Measurements from ENCODE around the gene MRPL42.

The MRPL42 gene

GRCh38 chr12:93500201-93500600 is 32.9 kb downstream of the MRPL42 start:
- DNase-seq (ENCODE audit: low spot score), result no peak

GRCh38 chr12:93500667-93501066 is 33.4 kb downstream of the MRPL42 start:
- no peak for DNase-seq (ENCODE audit: low spot score)

DNA sequence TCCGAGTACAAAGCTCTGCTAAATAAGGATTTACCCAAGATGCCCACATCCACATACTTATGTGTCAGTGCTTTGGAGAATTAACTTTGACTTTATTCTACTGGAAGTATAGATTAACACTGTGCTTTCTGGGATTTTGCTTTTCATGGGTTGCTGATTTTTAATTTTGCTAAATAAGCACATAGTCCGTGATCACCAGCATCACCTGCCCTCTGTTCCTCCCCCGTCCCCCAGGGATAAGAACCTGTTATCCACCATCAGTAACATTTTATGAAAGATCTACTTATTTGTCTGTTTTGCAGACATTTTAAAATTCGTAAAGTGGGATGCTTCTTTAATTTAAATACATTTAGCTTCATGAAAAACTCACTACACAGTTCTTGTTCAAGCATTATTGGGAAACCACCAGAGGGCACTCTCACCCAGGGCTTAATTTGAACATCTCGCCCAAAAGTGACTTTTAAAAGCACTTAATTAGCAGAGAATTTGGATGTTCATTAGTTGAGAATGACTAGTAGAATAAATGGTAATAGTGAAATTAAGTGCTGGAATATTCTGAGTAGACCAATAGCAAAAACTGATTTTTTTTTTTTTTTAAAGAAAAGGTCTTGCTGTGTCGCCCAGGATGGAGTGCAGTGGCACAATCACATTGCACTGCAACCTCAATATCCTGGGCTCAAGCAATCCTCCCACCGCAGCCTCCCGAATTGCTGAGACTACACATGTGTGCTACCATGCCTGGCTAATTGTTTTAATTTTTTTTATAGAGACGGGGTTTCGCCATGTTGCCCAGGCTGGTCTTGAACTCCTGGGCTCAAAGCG is 35.7 kb downstream of the MRPL42 start:
- DNase-seq (ENCODE audit: low spot score), result no peak

- no peak for DNase-seq (ENCODE audit: low spot score)
These were observed 39.9 kb downstream of the MRPL42 start for GRCh38 chr12:93507165-93507564.

DNA sequence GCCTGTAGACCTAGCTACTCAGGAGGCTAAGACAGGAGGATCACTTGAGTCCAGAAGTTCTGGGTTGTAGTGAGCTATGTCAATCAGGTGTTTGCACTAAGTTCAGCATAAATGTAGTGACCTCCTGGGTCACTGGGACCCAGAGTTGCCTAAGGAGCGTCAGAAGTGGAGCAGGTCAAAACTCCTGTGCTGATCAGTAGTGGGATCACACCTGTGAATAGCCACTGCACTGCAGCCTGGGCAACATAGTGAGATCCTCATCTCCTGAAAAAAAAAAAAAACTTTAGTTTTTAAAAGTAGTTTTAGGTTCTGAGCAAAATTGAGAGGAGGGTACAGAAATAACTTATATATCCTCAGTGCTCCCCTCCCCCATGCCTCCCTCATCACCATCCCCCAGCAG is 42.2 kb downstream of the MRPL42 start:
- no peak for DNase-seq (ENCODE audit: low spot score)

DNA sequence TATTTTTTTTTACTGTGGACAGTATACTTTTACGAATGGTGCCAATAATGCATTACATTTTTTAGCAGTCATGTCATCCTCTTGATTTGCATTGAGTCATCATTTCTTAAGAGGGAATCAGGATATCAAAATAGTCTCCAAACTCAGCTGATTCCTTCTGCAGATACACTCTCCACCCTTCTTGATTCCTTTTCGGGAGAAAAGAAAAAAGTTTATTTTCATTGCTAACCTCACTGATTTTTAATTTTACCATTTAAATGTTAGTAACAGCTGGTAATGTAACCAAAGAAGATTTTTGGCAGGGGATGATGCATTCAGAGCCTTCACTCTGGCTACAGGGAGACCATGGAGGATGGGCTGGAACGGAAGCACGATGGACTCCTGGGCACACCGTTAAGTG is 47.5 kb downstream of the MRPL42 start:
- DNase-seq (ENCODE audit: low spot score), result no peak

DNA sequence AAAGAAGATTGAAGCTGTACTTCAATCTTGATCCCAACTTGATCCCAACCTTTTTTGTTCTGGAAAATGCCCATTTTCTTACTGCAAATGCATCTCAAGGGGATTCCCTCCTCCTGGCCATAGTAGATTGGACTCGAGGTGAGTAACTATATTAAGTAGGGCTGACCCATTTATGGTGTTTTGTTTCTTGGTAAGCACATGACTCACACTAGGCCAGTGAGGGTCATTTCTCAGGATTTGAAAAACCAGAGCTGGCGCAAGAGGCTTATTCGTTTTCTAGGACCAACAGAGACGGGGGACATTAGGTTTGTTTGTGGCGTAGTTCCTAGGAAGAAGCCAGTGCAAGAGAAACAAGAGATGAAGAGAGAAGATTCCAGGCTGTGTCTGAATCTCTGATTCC is 51.4 kb downstream of the MRPL42 start:
- peak; percentile 41 for DNase-seq (ENCODE audit: low spot score)

GRCh38 chr12:93519859-93520258 is 52.5 kb downstream of the MRPL42 start:
- no peak for DNase-seq (ENCODE audit: low spot score)

- no peak for DNase-seq (ENCODE audit: low spot score)
These were observed 53.1 kb downstream of the MRPL42 start for GRCh38 chr12:93520454-93520853.

GRCh38 chr12:93521225-93522080 is 54.1 kb downstream of the MRPL42 start:
- DNase-seq (ENCODE audit: low spot score), result peak; percentile 35

GRCh38 chr12:93524386-93525133 is 57.2 kb downstream of the MRPL42 start:
- DNase-seq (ENCODE audit: low spot score), result no peak

DNA sequence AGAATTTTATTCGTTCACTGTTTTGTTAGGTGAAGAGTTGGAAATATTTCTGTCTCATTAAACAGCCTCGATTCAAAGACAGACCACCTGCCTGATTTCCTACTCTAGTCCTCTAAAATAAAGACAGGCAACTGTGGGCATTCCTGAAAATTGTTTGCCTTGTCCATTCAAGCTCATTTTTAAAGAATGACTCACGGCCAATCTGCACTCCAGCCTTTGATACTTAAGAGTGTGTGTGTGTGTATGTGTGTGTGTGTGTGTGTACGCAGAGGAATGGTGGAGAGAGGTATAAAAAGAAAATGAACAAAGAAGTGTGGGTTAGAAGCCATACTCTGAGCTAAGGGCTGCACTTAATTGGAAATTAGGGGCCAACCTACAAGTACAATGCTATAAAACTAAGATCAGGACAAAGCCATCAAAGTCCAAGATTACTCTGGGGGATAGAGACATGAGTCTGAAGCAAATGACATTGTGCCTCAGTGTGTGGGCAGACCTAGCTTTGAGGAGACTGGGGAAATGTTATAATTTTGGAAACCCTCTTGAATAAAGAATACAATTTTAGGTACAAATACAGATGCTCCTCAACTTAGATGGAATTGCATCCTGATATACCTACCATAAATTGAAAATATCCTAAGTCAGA is 59.6 kb downstream of the MRPL42 start:
- DNase-seq (ENCODE audit: low spot score), result peak; percentile 56

DNA sequence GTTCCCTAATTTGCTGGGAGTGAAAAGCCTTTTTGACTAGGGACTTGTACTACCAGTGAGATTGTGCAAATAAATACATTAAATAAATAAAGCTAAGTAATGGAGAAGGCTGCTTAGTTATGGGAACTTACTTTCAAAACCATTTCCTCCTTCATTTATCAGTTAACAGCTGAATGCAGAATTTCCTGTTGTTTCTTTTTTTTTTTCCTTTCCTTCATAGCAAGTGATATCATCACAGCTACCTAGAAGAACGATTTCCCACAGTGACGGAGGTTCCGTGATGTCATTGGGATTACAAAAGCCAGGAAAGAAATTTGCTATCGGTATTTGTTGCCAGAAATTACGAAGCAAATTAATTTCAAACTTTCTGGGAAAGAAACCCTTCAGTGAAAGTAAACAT is 63.0 kb downstream of the MRPL42 start:
- no peak for DNase-seq (ENCODE audit: low spot score)

DNA sequence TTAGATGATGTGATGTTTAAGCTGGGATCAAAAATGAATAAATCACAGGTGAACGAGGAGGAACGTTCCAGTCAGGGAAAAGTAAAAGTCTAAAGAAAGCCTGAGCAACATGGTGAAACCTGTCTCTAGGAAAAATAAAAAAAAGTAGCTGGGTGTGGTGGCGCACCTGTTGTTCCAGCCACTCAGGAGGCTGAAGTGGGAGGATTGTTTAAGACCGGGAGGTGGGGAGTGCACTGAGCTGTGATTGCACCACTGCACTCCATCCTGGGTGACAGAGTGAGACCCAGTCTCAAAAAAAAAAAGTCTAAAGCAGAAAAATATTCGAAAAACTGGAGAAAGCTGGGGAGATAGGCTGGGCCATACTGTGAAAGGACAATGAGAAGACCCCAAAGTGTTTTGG is 66.0 kb downstream of the MRPL42 start:
- no peak for DNase-seq (ENCODE audit: low spot score)

DNA sequence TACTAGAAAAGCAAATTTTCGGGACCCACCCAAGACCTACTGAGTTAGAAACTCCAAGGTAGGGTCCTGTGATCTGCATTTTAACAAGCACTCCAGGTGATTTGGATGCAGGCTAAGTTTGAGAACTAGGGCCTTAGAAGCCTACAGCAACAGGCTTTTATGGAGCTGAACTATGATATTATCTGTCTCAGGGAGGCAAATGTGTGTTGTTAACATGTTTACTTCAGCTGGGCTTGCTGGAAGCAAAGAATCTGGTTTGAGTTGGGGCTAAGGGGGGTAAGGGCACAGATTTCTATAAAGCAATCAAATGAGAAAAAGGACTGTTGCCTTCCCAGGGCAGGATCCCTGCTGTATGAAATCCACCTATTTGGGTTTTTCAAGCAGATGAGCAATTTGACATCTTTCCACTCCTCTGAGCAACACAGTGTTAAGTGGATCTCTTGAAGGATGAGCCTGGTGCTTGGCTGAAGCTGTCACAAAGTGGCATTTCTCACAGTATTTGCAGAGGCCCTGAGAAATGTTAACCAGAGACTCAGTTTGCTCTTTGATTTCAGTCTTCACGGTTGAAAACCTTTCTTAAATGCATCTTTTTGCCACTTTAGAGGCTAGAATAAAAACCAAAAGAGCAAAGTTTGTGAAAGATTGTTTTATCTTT is 68.9 kb downstream of the MRPL42 start:
- DNase-seq (ENCODE audit: low spot score), result no peak

GRCh38 chr12:93536766-93537488 is 69.6 kb downstream of the MRPL42 start:
- DNase-seq (ENCODE audit: low spot score), result no peak

GRCh38 chr12:93537769-93538168 is 70.5 kb downstream of the MRPL42 start:
- no peak for DNase-seq (ENCODE audit: low spot score)

GRCh38 chr12:93539821-93540220 is 72.5 kb downstream of the MRPL42 start:
- no peak for DNase-seq (ENCODE audit: low spot score)

- no peak for DNase-seq (ENCODE audit: low spot score)
These were observed 73.2 kb downstream of the MRPL42 start for GRCh38 chr12:93540466-93540865.

- no peak for DNase-seq (ENCODE audit: low spot score)
These were observed 74.4 kb downstream of the MRPL42 start for GRCh38 chr12:93541578-93542225.
